HEK293T (cell line): ENCODE data around the gene MIA2.

Source experiments
- CTCF ChIA-PET: fragments of 350-600 bp; formaldehyde crosslinking; extraction: SDS; loops from one replicate; lab custom pipeline; 2021; ENCODE audit warnings: antibody characterized with exemption, inconsistent platforms; lab: Yijun Ruan, JAX
- POLR2A ChIA-PET: fragments of 350-600 bp; formaldehyde crosslinking; extraction: SDS; loops from one replicate; lab custom pipeline; 2020; ENCODE audit warnings: antibody characterized with exemption, inconsistent platforms; lab: Yijun Ruan, JAX
- DNase-seq: peaks from one replicate; pipeline ENCODE4 v3.0.0; 2012; ENCODE audit warnings: mixed read lengths; ENCODE audit errors: extremely low spot score
- ARNT ChIP-seq: fragments of 450-650 bp; IDR thresholded peaks from 2 replicates; pipeline ENCODE4 v1.6.1; 2017; ENCODE audit warnings: mild to moderate bottlenecking
- BHLHE40 ChIP-seq: fragments of 450-650 bp; IDR thresholded peaks from 2 replicates; pipeline ENCODE4 v1.6.1; 2016; ENCODE audit warnings: mild to moderate bottlenecking, moderate library complexity, borderline replicate concordance
- CTBP1 ChIP-seq: fragments of 450-650 bp; IDR thresholded peaks from 2 replicates; pipeline ENCODE4 v1.6.1; 2016; ENCODE audit warnings: borderline replicate concordance
- ELF4 ChIP-seq: fragments of 450-650 bp; IDR thresholded peaks from 2 replicates; pipeline ENCODE4 v1.6.1; 2017; ENCODE audit warnings: antibody characterized with exemption
- FOXA1 ChIP-seq: fragments of 450-650 bp; IDR thresholded peaks from 2 replicates; pipeline ENCODE4 v1.6.1; 2016; ENCODE audit warnings: mild to moderate bottlenecking
- FOXK2 ChIP-seq: fragments of 450-650 bp; IDR thresholded peaks from 2 replicates; pipeline ENCODE4 v1.6.1; 2016; ENCODE audit warnings: mild to moderate bottlenecking
- FOXM1 ChIP-seq: fragments of 450-650 bp; IDR thresholded peaks from 2 replicates; pipeline ENCODE4 v1.6.1; 2017; ENCODE audit warnings: mild to moderate bottlenecking, borderline replicate concordance
- HDGF ChIP-seq: fragments of 450-650 bp; IDR thresholded peaks from 2 replicates; pipeline ENCODE4 v1.6.1; 2017; ENCODE audit warnings: antibody characterized with exemption, borderline replicate concordance
- L3MBTL2 ChIP-seq: fragments of 450-650 bp; conservative IDR thresholded peaks from 2 replicates; pipeline ENCODE4 v1.6.1; 2016; ENCODE audit warnings: mild to moderate bottlenecking
- LEF1 ChIP-seq: fragments of 450-650 bp; IDR thresholded peaks from 2 replicates; pipeline ENCODE4 v1.6.1; 2017; ENCODE audit warnings: mild to moderate bottlenecking, borderline replicate concordance
- NFRKB ChIP-seq: fragments of 450-650 bp; IDR thresholded peaks from 2 replicates; pipeline ENCODE4 v1.6.1; 2016; ENCODE audit warnings: mild to moderate bottlenecking, moderate library complexity
- PKNOX1 ChIP-seq: fragments of 450-650 bp; IDR thresholded peaks from 2 replicates; pipeline ENCODE4 v1.6.1; 2016
- SP1 ChIP-seq: fragments of 450-650 bp; IDR thresholded peaks from 2 replicates; pipeline ENCODE4 v1.6.1; 2017
- SUZ12 ChIP-seq: fragments of 450-650 bp; IDR thresholded peaks from 2 replicates; pipeline ENCODE4 v1.6.1; 2016; ENCODE audit warnings: mild to moderate bottlenecking
- TARDBP ChIP-seq: fragments of 450-650 bp; IDR thresholded peaks from 2 replicates; pipeline ENCODE4 v1.6.1; 2016
- ZNF384 ChIP-seq: fragments of 450-650 bp; IDR thresholded peaks from 2 replicates; pipeline ENCODE4 v1.6.1; 2016

MIA2 gene

GRCh38 chr14:39406560-39406959 lies 172.8 kb downstream of the MIA2 start:
- DNase-seq: no peak
- ChIA-PET POLR2A (no interaction called here), CTCF (no interaction called here)
- no peak for TF ChIP-seq BHLHE40
- TF ChIP-seq ARNT: no peak
- no peak for TF ChIP-seq FOXA1
- TF ChIP-seq SUZ12: no peak
- TF ChIP-seq HDGF: no peak
- TF ChIP-seq CTBP1: no peak
- TF ChIP-seq FOXK2: no peak
- TF ChIP-seq ELF4: no peak
- TF ChIP-seq LEF1: no peak
- TF ChIP-seq SP1: no peak

- TF ChIP-seq ZNF384 (0 out of 2 replicates have a peak, but pooled peaks have one; percentile 29), SP1 (no peak), SUZ12 (no peak), LEF1 (no peak), ARNT (no peak)
- CTCF ChIA-PET: no interaction called here
- POLR2A ChIA-PET: interaction anchor here (0.7 kb wide), 1 partner anchor 10 kb away, joined by 3 read pairs; no protein-coding TSS in a partner anchor
- no peak for DNase-seq
Measured at GRCh38 chr14:39416072-39416471, 182.4 kb downstream of the MIA2 start.

GRCh38 chr14:39417014-39417413 lies 183.3 kb downstream of the MIA2 start:
- CTCF ChIA-PET: no interaction called here
- TF ChIP-seq FOXK2 (no peak), ARNT (no peak), SP1 (no peak), HDGF (no peak), L3MBTL2 (no peak), ZNF384 (no peak), SUZ12 (no peak)
- DNase-seq: no peak
- POLR2A ChIA-PET: interaction anchor here (0.7 kb wide), 1 partner anchor 9 kb away, joined by 3 read pairs; no protein-coding TSS in a partner anchor

- CTCF ChIA-PET: no interaction called here
- no peak for DNase-seq
- POLR2A ChIA-PET: interaction anchor here (1.9 kb wide), 1 partner anchor 13 kb away, joined by 8 read pairs; the partner anchor contains the start of gene FBXO33
- TF ChIP-seq HDGF (no peak), L3MBTL2 (no peak), FOXA1 (no peak), LEF1 (no peak), FOXK2 (no peak), ARNT (no peak), NFRKB (no peak), SP1 (no peak), ZNF384 (no peak), FOXM1 (no peak), BHLHE40 (no peak), ELF4 (no peak), TARDBP (no peak), CTBP1 (no peak), PKNOX1 (no peak), SUZ12 (no peak)
Measured at GRCh38 chr14:39419272-39419671, 185.6 kb downstream of the MIA2 start.

- ChIA-PET CTCF (no interaction called here), POLR2A (interaction anchor here (1.9 kb wide), 1 partner anchor 10 kb away, joined by 9 read pairs; the partner anchor contains the start of gene FBXO33)
- TF ChIP-seq SUZ12 (no peak), TARDBP (no peak), NFRKB (no peak), FOXM1 (no peak), ARNT (no peak), LEF1 (no peak), SP1 (no peak), FOXK2 (no peak), PKNOX1 (no peak), HDGF (no peak), FOXA1 (no peak), BHLHE40 (no peak), CTBP1 (no peak), ELF4 (no peak), L3MBTL2 (no peak), ZNF384 (no peak)
Measured at GRCh38 chr14:39422243-39422642, 188.5 kb downstream of the MIA2 start.

GRCh38 chr14:39423793-39424192 lies 190.1 kb downstream of the MIA2 start:
- POLR2A ChIA-PET: no interaction called here
- DNase-seq: no peak
- no peak for TF ChIP-seq SUZ12
- no peak for TF ChIP-seq CTBP1
- no peak for TF ChIP-seq SP1
- TF ChIP-seq FOXM1: no peak
- no peak for TF ChIP-seq FOXA1
- TF ChIP-seq ARNT: no peak
- TF ChIP-seq TARDBP: no peak
- TF ChIP-seq BHLHE40: no peak
- CTCF ChIA-PET: no interaction called here

More at GRCh38 chr14:39422243-39422642, 188.5 kb downstream of the MIA2 start:
- DNase-seq: no peak

- no peak for DNase-seq
- ChIA-PET POLR2A (interaction anchor here (0.6 to 1.5 kb wide), 5 partner anchors 9 to 256 kb away, joined by 3 to 10 read pairs (median 3); partner anchors contain the start of genes PNN and TRAPPC6B), CTCF (interaction anchor here (0.6 to 0.9 kb wide), 2 partner anchors 194 to 328 kb away, joined by 3 read pairs; no protein-coding TSS in a partner anchor)
- TF ChIP-seq TARDBP: no peak
Measured at GRCh38 chr14:39425947-39426346, 192.2 kb downstream of the MIA2 start.
